ENCODE data around the gene SGCA.

DNA sequence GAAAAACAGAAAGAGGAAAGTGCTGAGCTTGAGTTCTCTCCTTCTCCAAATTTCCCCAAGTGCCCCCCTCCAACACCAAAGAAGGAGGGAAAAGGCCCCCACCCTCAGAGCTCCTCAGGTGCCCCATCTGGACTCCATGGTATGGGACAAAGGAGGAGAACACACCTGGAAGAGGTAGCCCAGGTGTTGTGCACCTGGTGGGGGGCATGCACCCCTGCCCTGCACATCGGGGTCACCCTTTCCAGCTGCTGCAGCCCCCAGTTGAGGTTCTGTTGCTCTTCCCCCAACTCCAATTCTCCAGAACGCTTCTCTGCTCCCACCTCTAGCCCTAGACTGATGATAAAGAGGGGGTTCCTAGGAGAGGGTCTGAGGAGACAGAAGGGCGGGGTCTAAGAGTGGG is 38.6 kb downstream of the SGCA start:
- TF ChIP-seq POLR2A (IDR thresholded peaks at IDR 0.05; ENCODE audit: low read depth, low read length) (no peak), POLR2AphosphoS5 (IDR thresholded peaks at IDR 0.05; ENCODE audit: low read depth, low read length) (no peak)
